Omental fat pad (tissue), 4 donors: ENCODE data around the gene GGT1. TPM values are rescaled to one million over a fixed set of nuclear protein-coding genes. Genes with fewer than 3 reads are reported as not detected.
"Not testable (repeated sequence)": the region's sequence is repeated elsewhere in the genome, so short reads cannot be mapped to it uniquely, and the experiment has no call there.

ENCODE experiments used
- ATAC-seq: fragments of 150-250 bp; one replicate; pipeline ENCODE4 v1.9.1; 2016; ENCODE audit warnings: mild to moderate bottlenecking, moderate library complexity; ENCODE audit not compliant: low FRiP score
- DNase-seq: peaks from one replicate; pipeline ENCODE4 v3.0.0-alpha.2; 2019; ENCODE audit warnings: low spot score
- CTCF ChIP-seq, 3 donors: fragments of 450-650 bp; IDR thresholded peaks; one replicate each; pipeline ENCODE4 v1.5.1; 2016 to 2017; ENCODE audit warnings: antibody characterized with exemption in 3 of 3, mild to moderate bottlenecking in 3 of 3, moderate library complexity in 2 of 3
- total RNA-seq, 4 donors: library from RNA; depleted of rRNA; stranded (reverse); fragments of >200 nt; gene quantifications; one replicate each; pipeline ENCODE4 v1.1.0, GENCODE V29; 2016

The GGT1 gene
- total RNA-seq, 4 donors from 2014 or later: 1.1 to 5.5 (median 4.5) TPM

DNA sequence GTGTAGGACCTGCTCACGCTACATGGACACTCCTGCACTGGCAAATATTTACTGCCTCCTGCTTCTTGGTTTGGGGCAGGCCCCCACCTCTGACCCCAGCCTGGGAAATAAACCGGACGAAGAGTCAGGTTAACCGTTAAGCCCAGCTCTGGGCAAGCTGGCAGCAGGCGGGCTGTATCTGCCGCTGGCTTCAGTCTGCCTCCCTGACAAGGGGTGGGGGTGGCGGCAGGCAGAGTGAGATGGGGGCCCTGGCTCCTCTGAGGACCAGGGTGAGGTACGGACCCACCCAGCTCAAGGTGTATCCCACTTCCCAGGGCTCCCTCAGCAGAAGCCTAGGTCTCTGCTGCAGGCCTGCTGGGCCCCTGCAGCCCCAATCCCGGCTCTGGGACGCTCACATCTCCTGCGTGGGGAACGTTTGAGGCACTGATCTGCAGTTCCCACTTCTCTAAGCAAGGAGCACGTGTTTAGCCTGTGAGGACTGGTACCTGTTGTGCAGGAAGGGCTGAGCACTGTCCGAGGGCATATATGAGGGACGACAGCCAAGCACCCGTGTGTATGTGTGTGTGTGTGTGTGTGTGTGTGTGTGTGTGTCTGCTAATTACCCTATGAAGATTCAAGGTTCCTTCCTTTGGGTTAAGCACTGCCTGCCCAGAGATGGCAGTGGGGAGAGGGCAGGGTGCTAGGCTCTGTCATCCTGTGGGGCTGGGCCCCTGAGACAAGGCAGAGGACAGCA, 9.0 kb upstream of the GGT1 start:
- TF ChIP-seq CTCF (IDR thresholded peaks at IDR 0.05): no peak
- DNase-seq (no peak), ATAC-seq (no peak)

- no peak for TF ChIP-seq CTCF (IDR thresholded peaks at IDR 0.05)
- no peak for ATAC-seq
- no peak for DNase-seq
Observed at GRCh38 chr22:24594569-24595120, 8.3 kb upstream of the GGT1 start.

GRCh38 chr22:24595228-24595627, 7.8 kb upstream of the GGT1 start:
- ATAC-seq (no peak), DNase-seq (no peak)
- no peak for TF ChIP-seq CTCF (IDR thresholded peaks at IDR 0.05)

GRCh38 chr22:24595863-24596262, 7.1 kb upstream of the GGT1 start:
- TF ChIP-seq CTCF (IDR thresholded peaks at IDR 0.05): no peak
- ATAC-seq: no peak
- DNase-seq: no peak

DNA sequence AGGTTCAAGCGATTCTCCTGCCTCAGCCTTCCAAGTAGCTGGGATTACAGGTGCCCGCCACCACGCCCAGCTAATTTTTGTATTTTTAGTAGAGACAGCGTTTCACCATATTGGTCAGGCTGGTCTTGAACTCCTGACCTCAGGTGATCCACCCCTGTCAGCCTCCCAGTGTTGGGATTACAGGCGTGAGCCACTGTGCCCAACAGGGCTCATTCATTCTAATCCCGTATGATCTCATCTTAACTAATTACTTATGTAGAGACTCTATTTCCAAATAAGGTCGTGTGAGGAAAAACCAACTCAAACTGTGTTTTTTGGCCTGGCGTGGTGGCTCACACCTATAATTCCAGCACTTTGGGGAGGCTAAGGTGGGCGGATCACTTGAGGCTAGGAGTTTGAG, 5.9 kb upstream of the GGT1 start:
- DNase-seq, ATAC-seq: not testable (repeated sequence)

GRCh38 chr22:24599514-24599913, 3.5 kb upstream of the GGT1 start:
- TF ChIP-seq CTCF (IDR thresholded peaks at IDR 0.05): no peak
- DNase-seq: no peak
- ATAC-seq: no peak

DNA sequence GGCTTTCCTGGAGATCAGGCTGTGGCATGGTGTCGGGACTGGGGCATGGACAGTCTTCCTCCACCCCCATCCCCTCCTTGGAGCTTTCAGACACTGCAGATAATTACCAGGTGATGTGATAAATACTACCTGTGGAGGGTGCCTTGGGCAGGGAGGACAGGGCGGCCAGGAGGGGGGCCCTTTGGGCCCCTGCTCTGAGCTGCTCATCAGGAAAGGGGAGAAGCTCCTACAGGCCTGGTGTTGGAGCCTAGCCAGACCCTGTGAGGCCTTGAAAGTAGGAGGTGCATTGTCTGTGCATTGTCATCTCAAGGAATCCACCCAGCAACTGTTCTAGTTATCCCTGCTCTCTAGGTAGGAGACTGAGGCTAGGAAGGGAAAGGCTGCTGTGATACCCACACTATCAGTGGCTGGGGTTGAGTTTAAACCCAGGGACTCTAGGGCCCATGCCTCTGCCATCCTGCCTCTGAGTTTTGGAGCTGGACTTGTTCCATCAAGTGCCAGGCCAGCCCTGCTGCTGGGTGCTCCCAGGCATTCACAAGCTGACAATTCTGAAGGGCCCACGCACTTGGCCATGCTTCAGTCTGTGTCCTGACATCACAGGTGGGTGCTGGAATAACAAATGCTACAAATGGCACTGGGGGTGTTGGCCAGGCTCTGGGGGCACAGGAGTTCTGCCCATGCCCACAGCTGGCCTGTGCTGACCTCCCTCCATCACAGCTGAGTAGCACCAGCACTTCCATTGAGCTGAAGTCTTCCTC, 2.9 kb upstream of the GGT1 start:
- DNase-seq, ATAC-seq: not testable (repeated sequence)
